BE2C (cell line): Measurements from ENCODE around the gene SMG5.

ENCODE experiments used
- DNase-seq: peaks from one replicate; pipeline ENCODE4 v3.0.0-alpha.2; 2020
- H3K27me3 ChIP-seq: fragments of 250-450 bp; sonication (Bioruptor Pico); 2 replicates; pipeline ENCODE4 v1.5.1; 2020; ENCODE audit warnings: mild to moderate bottlenecking
- H3K36me3 ChIP-seq: fragments of 250-450 bp; sonication (Bioruptor Pico); 2 replicates; pipeline ENCODE4 v1.5.1; 2020; ENCODE audit warnings: mild to moderate bottlenecking
- H3K4me1 ChIP-seq: fragments of 250-450 bp; sonication (Bioruptor Pico); 2 replicates; pipeline ENCODE4 v1.5.1; 2020
- H3K4me3 ChIP-seq: 2 replicates; pipeline ENCODE4 v1.5.1; 2011; ENCODE audit warnings: low read depth, low read length
- H3K9me3 ChIP-seq: fragments of 250-450 bp; sonication (Bioruptor Pico); 2 replicates; pipeline ENCODE4 v1.5.1; 2020
- CTCF ChIP-seq: IDR thresholded peaks from 2 replicates; pipeline ENCODE4 v1.5.1; 2012; ENCODE audit warnings: mild to moderate bottlenecking, low read depth, low read length

SMG5 gene

DNA sequence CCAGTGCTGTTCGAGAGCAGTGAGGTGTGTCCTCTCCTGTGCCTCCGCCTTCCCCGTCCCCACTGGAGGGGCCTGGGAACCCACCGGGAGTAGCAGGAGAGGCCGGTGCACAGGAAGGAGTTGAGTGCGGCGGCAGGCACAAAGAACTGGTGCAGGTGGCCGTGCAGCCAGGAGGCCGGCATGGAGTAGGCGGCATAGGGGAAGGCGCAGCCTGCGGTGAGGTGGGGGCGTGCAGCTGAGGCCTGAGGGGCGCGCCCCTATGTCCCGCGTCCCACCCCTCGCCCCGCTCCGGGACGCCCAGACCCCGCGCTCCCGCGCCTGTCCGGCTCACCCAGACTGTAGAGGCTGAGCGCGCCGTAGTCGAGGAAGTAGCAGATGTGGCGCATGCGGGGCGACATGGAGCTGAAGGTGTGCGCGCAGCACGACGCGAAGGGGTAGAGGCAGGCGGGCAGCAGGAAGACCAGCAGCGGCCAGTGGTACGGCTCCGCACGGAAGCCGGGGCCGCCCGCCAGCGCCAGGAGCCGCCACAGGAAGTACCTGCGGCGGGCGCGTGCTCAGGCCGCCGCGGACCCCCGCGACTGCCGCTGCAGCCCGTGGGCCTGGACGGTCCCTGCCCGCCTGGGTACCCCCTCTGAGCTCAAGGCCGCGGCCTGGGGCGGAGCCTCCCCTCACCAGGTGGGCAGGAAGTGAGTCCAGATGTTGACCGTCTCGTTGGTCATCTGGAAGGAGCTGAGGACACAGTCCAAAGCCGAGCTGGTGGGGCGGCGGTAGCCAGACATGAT, 37.0 kb downstream of the SMG5 start:
- no peak for DNase-seq
- Histone ChIP-seq H3K9me3 (no peaks in the 10 kb centered on the region), H3K4me3 (no peak overlapping the region), H3K27me3 (no peaks in the 10 kb centered on the region), H3K4me1 (peaks cover 42% of the 10 kb centered on the region), H3K36me3 (peaks cover 28% of the 10 kb centered on the region)
- no peak for TF ChIP-seq CTCF

DNA sequence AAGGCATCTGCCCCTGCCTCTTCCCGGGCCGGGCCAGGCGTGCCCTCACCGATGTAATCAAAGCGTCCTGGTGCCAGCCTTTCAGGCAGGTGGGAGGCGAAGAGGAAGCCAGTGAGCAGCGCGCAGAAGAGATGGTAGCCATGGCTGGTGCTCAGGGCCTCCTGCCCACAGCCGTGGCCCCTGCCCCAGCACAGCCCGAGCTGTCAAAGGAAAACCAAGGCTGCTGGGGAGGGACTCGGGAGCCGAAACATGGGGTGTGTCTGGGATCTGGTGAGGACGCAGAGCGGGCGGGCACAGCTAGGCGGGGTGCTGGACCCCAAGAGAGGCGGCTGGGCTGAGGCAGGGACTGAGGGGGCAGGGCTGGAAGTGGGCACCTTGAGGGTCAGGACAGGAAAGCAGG, 37.9 kb downstream of the SMG5 start:
- peaks cover 33% of the 10 kb centered on the region for H3K4me1 ChIP-seq
- TF ChIP-seq CTCF, result no peak
- H3K36me3 ChIP-seq, result peaks cover 22% of the 10 kb centered on the region
- H3K4me3 ChIP-seq, result no peak overlapping the region
- H3K27me3 ChIP-seq, result no peaks in the 10 kb centered on the region
- H3K9me3 ChIP-seq, result no peaks in the 10 kb centered on the region
- DNase-seq, result no peak

- Histone ChIP-seq H3K27me3 (no peaks in the 10 kb centered on the region), H3K4me1 (peaks cover 27% of the 10 kb centered on the region), H3K36me3 (peaks cover 20% of the 10 kb centered on the region), H3K4me3 (no peak overlapping the region), H3K9me3 (no peaks in the 10 kb centered on the region)
- DNase-seq, result peak; percentile 47
- 0 out of 2 replicates have a peak, but pooled peaks have one; percentile 2 for TF ChIP-seq CTCF
These were observed 38.5 kb downstream of the SMG5 start for GRCh38 chr1:156244126-156244525.

GRCh38 chr1:156242738-156243137, 39.9 kb downstream of the SMG5 start:
- H3K4me3 ChIP-seq, result no peak overlapping the region
- no peak for DNase-seq
- no peak for TF ChIP-seq CTCF
- no peaks in the 10 kb centered on the region for H3K9me3 ChIP-seq
- H3K36me3 ChIP-seq, result peaks cover 14% of the 10 kb centered on the region
- H3K4me1 ChIP-seq, result peaks cover 17% of the 10 kb centered on the region
- H3K27me3 ChIP-seq, result no peaks in the 10 kb centered on the region

GRCh38 chr1:156241926-156242325, 40.7 kb downstream of the SMG5 start, which contains the start of gene BGLAP:
TSS of gene BGLAP (plus strand) at chr1:156242184. CDS start at chr1:156242232, 48 bp downstream.
- DNase-seq, result no peak
- peaks cover 11% of the 10 kb centered on the region for H3K4me1 ChIP-seq

More at GRCh38 chr1:156241926-156242325, 40.7 kb downstream of the SMG5 start, which contains the start of gene BGLAP:
- no peak within 1 kb of the TSS for H3K4me3 ChIP-seq
- peaks cover 13% of the 10 kb centered on the region for H3K36me3 ChIP-seq
- no peaks in the 10 kb centered on the region for H3K27me3 ChIP-seq
- no peak for TF ChIP-seq CTCF
- no peaks in the 10 kb centered on the region for H3K9me3 ChIP-seq
